ENCODE results near the gene CLCN4. TPM values are rescaled to one million over a fixed set of nuclear protein-coding genes. Genes with fewer than 3 reads are reported as not detected.
A peak's percentile ranks its signal among the peaks of the same experiment; 100 is the strongest.

CLCN4 gene
- total RNA-seq, 1 donor from 2014 or later, result 1.2 TPM

- Histone ChIP-seq H3K27ac (no peak overlapping the region), H3K9me3 (no peaks in the 10 kb centered on the region), H3K27me3 (no peaks in the 10 kb centered on the region), H3K4me1 (no peaks in the 10 kb centered on the region), H3K36me3 (peaks cover 0 to 12% of the 10 kb centered on the region in 2 donors), H3K4me3 (no peak overlapping the region)
- TF ChIP-seq POLR2A (IDR thresholded peaks at IDR 0.05) (no peak), POLR2AphosphoS5 (IDR thresholded peaks at IDR 0.05; ENCODE audit: insufficient read depth in 1 of 2, low read depth in 1 of 2) (no peak)
- TF ChIP-seq, protein P1, sequence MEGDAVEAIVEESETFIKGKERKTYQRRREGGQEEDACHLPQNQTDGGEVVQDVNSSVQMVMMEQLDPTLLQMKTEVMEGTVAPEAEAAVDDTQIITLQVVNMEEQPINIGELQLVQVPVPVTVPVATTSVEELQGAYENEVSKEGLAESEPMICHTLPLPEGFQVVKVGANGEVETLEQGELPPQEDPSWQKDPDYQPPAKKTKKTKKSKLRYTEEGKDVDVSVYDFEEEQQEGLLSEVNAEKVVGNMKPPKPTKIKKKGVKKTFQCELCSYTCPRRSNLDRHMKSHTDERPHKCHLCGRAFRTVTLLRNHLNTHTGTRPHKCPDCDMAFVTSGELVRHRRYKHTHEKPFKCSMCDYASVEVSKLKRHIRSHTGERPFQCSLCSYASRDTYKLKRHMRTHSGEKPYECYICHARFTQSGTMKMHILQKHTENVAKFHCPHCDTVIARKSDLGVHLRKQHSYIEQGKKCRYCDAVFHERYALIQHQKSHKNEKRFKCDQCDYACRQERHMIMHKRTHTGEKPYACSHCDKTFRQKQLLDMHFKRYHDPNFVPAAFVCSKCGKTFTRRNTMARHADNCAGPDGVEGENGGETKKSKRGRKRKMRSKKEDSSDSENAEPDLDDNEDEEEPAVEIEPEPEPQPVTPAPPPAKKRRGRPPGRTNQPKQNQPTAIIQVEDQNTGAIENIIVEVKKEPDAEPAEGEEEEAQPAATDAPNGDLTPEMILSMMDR (IDR thresholded peaks at IDR 0.05), result no peak
- no peak for DNase-seq (ENCODE audit: extremely low spot score in 2 of 2)
- intact Hi-C loops (cut with DNase I), result loop anchor here (5.0 kb wide), 2 partner anchors 101 to 121 kb away; no protein-coding TSS in a partner anchor
These were observed 38.9 kb upstream of the CLCN4 start for GRCh38 chrX:10117864-10118377.

DNA sequence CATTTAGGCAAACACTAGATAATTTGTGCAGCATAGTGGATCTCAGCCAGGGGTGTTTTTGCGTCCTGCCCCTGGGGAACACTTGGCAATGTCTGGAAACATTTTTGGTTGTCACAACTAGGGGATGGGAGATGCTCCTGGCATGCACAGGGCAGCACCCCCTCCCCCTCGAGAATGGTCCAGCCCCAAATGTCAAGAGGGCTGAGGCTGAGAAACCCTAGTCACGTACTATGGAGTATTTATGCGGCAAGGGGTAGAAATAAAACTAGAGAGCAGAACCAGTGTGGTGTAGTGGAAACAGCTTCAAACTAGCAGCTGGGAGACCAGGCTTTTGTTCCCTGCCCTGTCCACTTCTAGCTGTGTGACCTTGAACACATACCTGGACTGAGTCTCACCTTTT, 38.2 kb upstream of the CLCN4 start:
- Histone ChIP-seq H3K4me3 (no peak overlapping the region), H3K36me3 (peaks cover 0 to 12% of the 10 kb centered on the region in 2 donors), H3K27ac (no peak overlapping the region), H3K27me3 (no peaks in the 10 kb centered on the region), H3K9me3 (no peaks in the 10 kb centered on the region), H3K4me1 (no peaks in the 10 kb centered on the region)
- DNase-seq (ENCODE audit: extremely low spot score in 2 of 2), result no peak
- TF ChIP-seq POLR2A (IDR thresholded peaks at IDR 0.05) (no peak), POLR2AphosphoS5 (IDR thresholded peaks at IDR 0.05; ENCODE audit: insufficient read depth in 1 of 2, low read depth in 1 of 2) (no peak)
- TF ChIP-seq, protein P1 (IDR thresholded peaks at IDR 0.05), result no peak
- intact Hi-C loops (cut with DNase I), result loop anchor here (5.0 kb wide), 2 partner anchors 101 to 121 kb away; no protein-coding TSS in a partner anchor

DNA sequence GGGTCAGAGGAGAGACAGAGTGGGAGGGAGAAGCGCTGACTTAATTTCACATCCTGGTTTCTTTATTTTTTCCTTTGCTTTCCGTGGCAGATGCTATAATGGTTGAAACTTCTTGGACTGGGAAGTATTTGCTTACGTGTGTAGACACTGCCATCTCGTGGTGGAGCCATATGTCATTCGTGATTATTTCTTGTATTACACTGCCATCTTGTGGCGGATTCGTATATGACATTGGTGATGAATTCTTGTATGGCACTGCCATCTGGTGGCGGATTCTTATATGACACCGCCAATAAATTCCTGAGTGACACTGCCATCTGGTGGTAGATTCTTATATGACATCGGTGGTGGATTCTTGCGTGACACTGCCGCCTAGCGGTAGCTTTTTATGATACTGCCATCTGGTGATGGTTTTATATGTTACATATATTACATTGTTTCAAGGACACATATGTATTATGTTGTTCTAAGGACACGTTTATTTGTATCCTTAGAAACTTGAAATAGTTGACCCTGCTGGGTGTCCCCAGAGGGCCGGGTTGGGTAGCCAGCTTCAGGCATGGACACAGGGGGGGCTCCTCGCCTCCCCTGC, 37.3 kb upstream of the CLCN4 start:
- H3K36me3 ChIP-seq, result peaks cover 0 to 12% of the 10 kb centered on the region in 2 donors
- no peaks in the 10 kb centered on the region for H3K27me3 ChIP-seq
- H3K27ac ChIP-seq, result no peak overlapping the region
- no peak for DNase-seq (ENCODE audit: extremely low spot score in 2 of 2)
- H3K9me3 ChIP-seq, result no peaks in the 10 kb centered on the region
- TF ChIP-seq POLR2A (IDR thresholded peaks at IDR 0.05), result peak in 1 of 2 donors; percentile 15
- peak in 1 of 2 donors; percentile 98 for TF ChIP-seq POLR2AphosphoS5 (IDR thresholded peaks at IDR 0.05; ENCODE audit: insufficient read depth in 1 of 2, low read depth in 1 of 2)
- TF ChIP-seq, protein P1 (IDR thresholded peaks at IDR 0.05), result peak; percentile 100
- H3K4me3 ChIP-seq, result no peak overlapping the region
- H3K4me1 ChIP-seq, result no peaks in the 10 kb centered on the region
- intact Hi-C loops (cut with DNase I), result loop anchor here (5.0 kb wide), 2 partner anchors 102 to 122 kb away; no protein-coding TSS in a partner anchor

GRCh38 chrX:10120331-10120730, 36.4 kb upstream of the CLCN4 start:
- H3K9me3 ChIP-seq, result no peaks in the 10 kb centered on the region
- no peak overlapping the region for H3K27ac ChIP-seq
- peaks cover 0 to 17% of the 10 kb centered on the region in 2 donors for H3K36me3 ChIP-seq
- intact Hi-C loops (cut with DNase I), result no loop called here
- TF ChIP-seq POLR2A (IDR thresholded peaks at IDR 0.05) (no peak), POLR2AphosphoS5 (IDR thresholded peaks at IDR 0.05; ENCODE audit: insufficient read depth in 1 of 2, low read depth in 1 of 2) (no peak)
- TF ChIP-seq, protein P1 (IDR thresholded peaks at IDR 0.05), result no peak
- H3K27me3 ChIP-seq, result no peaks in the 10 kb centered on the region
- no peaks in the 10 kb centered on the region for H3K4me1 ChIP-seq
- H3K4me3 ChIP-seq, result no peak overlapping the region
- no peak for DNase-seq (ENCODE audit: extremely low spot score in 2 of 2)

DNA sequence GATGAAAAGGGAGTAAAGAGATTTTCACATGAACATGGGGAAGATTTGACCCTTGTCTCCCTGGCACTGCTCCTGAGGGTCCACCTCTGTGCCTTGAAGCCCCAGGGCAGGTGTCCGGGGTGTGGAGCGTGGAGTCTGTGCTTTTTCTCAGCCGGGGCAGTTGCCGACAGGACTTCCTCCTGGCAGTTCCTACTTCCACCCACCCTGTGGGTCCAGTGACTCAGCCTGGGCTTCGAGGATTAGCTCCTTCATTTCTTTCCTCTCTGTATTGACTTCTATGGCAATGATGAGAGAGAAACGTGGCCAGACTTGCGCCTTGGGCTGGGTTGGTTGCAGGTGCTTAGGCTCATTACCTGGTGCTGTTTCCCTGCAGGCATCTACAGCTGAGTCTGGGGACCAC, 35.9 kb upstream of the CLCN4 start:
- Histone ChIP-seq H3K9me3 (no peaks in the 10 kb centered on the region), H3K4me1 (no peaks in the 10 kb centered on the region), H3K27ac (no peak overlapping the region), H3K36me3 (peaks cover 0 to 17% of the 10 kb centered on the region in 2 donors), H3K4me3 (no peak overlapping the region), H3K27me3 (no peaks in the 10 kb centered on the region)
- DNase-seq (ENCODE audit: extremely low spot score in 2 of 2), result no peak
- intact Hi-C loops (cut with DNase I), result no loop called here
- TF ChIP-seq, protein P1 (IDR thresholded peaks at IDR 0.05), result no peak
- TF ChIP-seq POLR2AphosphoS5 (IDR thresholded peaks at IDR 0.05; ENCODE audit: insufficient read depth in 1 of 2, low read depth in 1 of 2), result no peak
- no peak for TF ChIP-seq POLR2A (IDR thresholded peaks at IDR 0.05)

Measured in vagina (tissue), 2 donors.